Fibroblast of lung (primary cell): Measurements from ENCODE around the gene NAIF1.

Source experiments
- EZH2 ChIP-seq: IDR thresholded peaks from 2 replicates; pipeline ENCODE4 v1.5.1; 2012; ENCODE audit warnings: low read length, control low read depth, mild to moderate bottlenecking; ENCODE audit errors: missing control alignments
- TF ChIP-seq, protein P1 (sequence below), 2 donors: IDR thresholded peaks in 1 of 2; conservative IDR thresholded peaks in 1 of 2; 1 replicate in 1 of 2; 2 replicates in 1 of 2; pipeline ENCODE4 v1.5.1; 2011 to 2012; ENCODE audit warnings: low read length in 2 of 2, control low read depth in 1 of 2, inconsistent platforms in 1 of 2, low read depth in 1 of 2, mild to moderate bottlenecking in 1 of 2

DNA sequence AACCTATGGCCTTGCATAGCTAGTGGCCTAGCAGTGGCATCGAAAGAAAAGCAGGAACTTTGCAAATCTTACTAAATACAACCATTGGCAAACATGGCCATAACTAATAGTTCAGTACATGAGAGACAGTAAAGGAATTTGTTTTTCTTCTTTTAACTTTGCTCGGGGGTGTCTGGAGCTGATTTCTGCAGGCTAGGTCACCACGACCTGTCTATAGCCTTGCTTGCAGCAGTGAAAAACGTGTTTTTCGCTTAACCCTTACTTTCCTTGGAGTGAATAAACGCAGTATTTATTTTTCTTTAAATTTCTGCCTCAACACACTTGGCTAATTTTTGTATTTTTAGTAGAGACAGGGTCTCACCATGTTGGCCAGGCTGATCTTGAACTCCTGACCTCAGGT lies 19.9 kb downstream of the NAIF1 start:
- TF ChIP-seq EZH2 = no peak
- TF ChIP-seq, protein P1, sequence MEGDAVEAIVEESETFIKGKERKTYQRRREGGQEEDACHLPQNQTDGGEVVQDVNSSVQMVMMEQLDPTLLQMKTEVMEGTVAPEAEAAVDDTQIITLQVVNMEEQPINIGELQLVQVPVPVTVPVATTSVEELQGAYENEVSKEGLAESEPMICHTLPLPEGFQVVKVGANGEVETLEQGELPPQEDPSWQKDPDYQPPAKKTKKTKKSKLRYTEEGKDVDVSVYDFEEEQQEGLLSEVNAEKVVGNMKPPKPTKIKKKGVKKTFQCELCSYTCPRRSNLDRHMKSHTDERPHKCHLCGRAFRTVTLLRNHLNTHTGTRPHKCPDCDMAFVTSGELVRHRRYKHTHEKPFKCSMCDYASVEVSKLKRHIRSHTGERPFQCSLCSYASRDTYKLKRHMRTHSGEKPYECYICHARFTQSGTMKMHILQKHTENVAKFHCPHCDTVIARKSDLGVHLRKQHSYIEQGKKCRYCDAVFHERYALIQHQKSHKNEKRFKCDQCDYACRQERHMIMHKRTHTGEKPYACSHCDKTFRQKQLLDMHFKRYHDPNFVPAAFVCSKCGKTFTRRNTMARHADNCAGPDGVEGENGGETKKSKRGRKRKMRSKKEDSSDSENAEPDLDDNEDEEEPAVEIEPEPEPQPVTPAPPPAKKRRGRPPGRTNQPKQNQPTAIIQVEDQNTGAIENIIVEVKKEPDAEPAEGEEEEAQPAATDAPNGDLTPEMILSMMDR (conservative IDR thresholded peaks at IDR 0.05 in 1 of 2, IDR thresholded peaks at IDR 0.05 in 1 of 2; ENCODE audit: low read depth in 1 of 2, low read length in 2 of 2) = no peak
